WTC11 (cell line): ENCODE data around the gene CNPY1. TPM values are rescaled to one million over a fixed set of nuclear protein-coding genes. Genes with fewer than 3 reads are reported as not detected.

Source experiments
- ATAC-seq: fragments of 200-7000 bp; cut with Tn5 transposase; 2 replicates; pipeline ENCODE4 v1.10.0; 2021; ENCODE audit warnings: mild to moderate bottlenecking, moderate library complexity
- CTCF ChIA-PET: fragments of 300-600 bp; sonication (Branson Sonifier 250); formaldehyde crosslinking; loops from one replicate; lab custom pipeline; 2021; ENCODE audit warnings: antibody characterized with exemption; lab: Charles Lee
- POLR2A ChIA-PET: fragments of 350-600 bp; sonication (Branson Sonifier 250); formaldehyde crosslinking; loops from one replicate; lab custom pipeline; 2021; ENCODE audit warnings: antibody characterized with exemption; lab: Charles Lee
- DNase-seq: peaks from one replicate; pipeline ENCODE4 v3.0.0; 2021; ENCODE audit warnings: low spot score
- H3K27ac Mint-ChIP-seq: 2 replicates; pipeline ENCODE4 v1.8.0; 2021; ENCODE audit warnings: mixed read lengths
- H3K27me3 Mint-ChIP-seq: 2 replicates; pipeline ENCODE4 v1.8.0; 2021; ENCODE audit warnings: low read depth, mild to moderate bottlenecking, moderate library complexity, mixed read lengths
- H3K36me3 Mint-ChIP-seq: 2 replicates; pipeline ENCODE4 v1.8.0; 2021; ENCODE audit warnings: mixed read lengths
- H3K4me1 Mint-ChIP-seq: 2 replicates; pipeline ENCODE4 v1.8.0; 2022; ENCODE audit warnings: mixed read lengths
- H3K4me3 Mint-ChIP-seq: 2 replicates; pipeline ENCODE4 v1.8.0; 2021; ENCODE audit warnings: mild to moderate bottlenecking, moderate library complexity, mixed read lengths
- H3K9me3 Mint-ChIP-seq: 2 replicates; pipeline ENCODE4 v1.8.0; 2021; ENCODE audit warnings: mixed read lengths
- ATF1 ChIP-seq: sonication (generic); formaldehyde crosslinking; IDR thresholded peaks from 2 replicates; pipeline ENCODE4 v1.8.1; 2023; ENCODE audit warnings: mild to moderate bottlenecking, moderate library complexity, missing genetic modification reagents
- CBFB ChIP-seq: sonication (generic); formaldehyde crosslinking; IDR thresholded peaks from 2 replicates; pipeline ENCODE4 v1.8.1; 2022; ENCODE audit warnings: mild to moderate bottlenecking, low read depth, missing genetic modification reagents
- ETV6 ChIP-seq: sonication (generic); formaldehyde crosslinking; IDR thresholded peaks from 2 replicates; pipeline ENCODE4 v1.8.1; 2022; ENCODE audit warnings: mild to moderate bottlenecking, missing genetic modification reagents
- FOXK1 ChIP-seq: sonication (generic); formaldehyde crosslinking; IDR thresholded peaks from 2 replicates; pipeline ENCODE4 v1.8.0; 2022; ENCODE audit warnings: mild to moderate bottlenecking, moderate library complexity, missing genetic modification reagents
- JUN ChIP-seq: sonication (generic); formaldehyde crosslinking; IDR thresholded peaks from 2 replicates; pipeline ENCODE4 v1.8.0; 2023; ENCODE audit warnings: mild to moderate bottlenecking, missing genetic modification reagents
- NR3C1 ChIP-seq: sonication (generic); formaldehyde crosslinking; conservative IDR thresholded peaks from 2 replicates; pipeline ENCODE4 v1.8.1; 2023; ENCODE audit warnings: low read depth, mild to moderate bottlenecking, missing genetic modification reagents
- OVOL2 ChIP-seq: fragments of 250-450 bp; sonication (Bioruptor Pico); IDR thresholded peaks from 2 replicates; pipeline ENCODE4 v1.9.0; 2021; ENCODE audit warnings: mild to moderate bottlenecking, borderline replicate concordance
- PRRX2 ChIP-seq: fragments of 250-450 bp; sonication (Bioruptor Pico); IDR thresholded peaks from 2 replicates; pipeline ENCODE4 v1.8.0; 2021; ENCODE audit warnings: mild to moderate bottlenecking
- SMAD4 ChIP-seq: sonication (generic); formaldehyde crosslinking; IDR thresholded peaks from 2 replicates; pipeline ENCODE4 v1.8.0; 2022; ENCODE audit warnings: mild to moderate bottlenecking, missing genetic modification reagents
- TCF7 ChIP-seq: sonication (generic); formaldehyde crosslinking; IDR thresholded peaks from 2 replicates; pipeline ENCODE4 v1.8.0; 2022; ENCODE audit warnings: mild to moderate bottlenecking, low read depth, missing genetic modification reagents, moderate library complexity
- ZBTB21 ChIP-seq: sonication (generic); formaldehyde crosslinking; IDR thresholded peaks from 2 replicates; pipeline ENCODE4 v1.8.1; 2023; ENCODE audit warnings: mild to moderate bottlenecking, missing genetic modification reagents, borderline replicate concordance
- ZNF138 ChIP-seq: sonication (generic); formaldehyde crosslinking; conservative IDR thresholded peaks from 2 replicates; pipeline ENCODE4 v1.8.1; 2022; ENCODE audit warnings: mild to moderate bottlenecking, moderate library complexity, missing genetic modification reagents
- total RNA-seq: library from RNA; stranded (reverse); gene quantifications from 3 replicates; pipeline ENCODE4 v1.2.3, GENCODE V29; 2021
- TF ChIP-seq, protein P1 (sequence below): fragments of 250-450 bp; sonication (Bioruptor Pico); IDR thresholded peaks from 2 replicates; pipeline ENCODE4 v1.9.0; 2021; ENCODE audit warnings: mild to moderate bottlenecking
- TF ChIP-seq, protein P2 (sequence below): sonication (generic); formaldehyde crosslinking; conservative IDR thresholded peaks from 2 replicates; pipeline ENCODE4 v1.8.1; 2022; ENCODE audit warnings: mild to moderate bottlenecking, missing genetic modification reagents
- TF ChIP-seq, protein P3 (sequence below): sonication (generic); formaldehyde crosslinking; IDR thresholded peaks from 2 replicates; pipeline ENCODE4 v1.8.0; 2022; ENCODE audit warnings: mild to moderate bottlenecking, missing genetic modification reagents
- TF ChIP-seq, protein P4 (sequence below): fragments of 250-450 bp; sonication (Bioruptor Pico); IDR thresholded peaks from 2 replicates; pipeline ENCODE4 v1.9.0; 2021; ENCODE audit warnings: mild to moderate bottlenecking
- TF ChIP-seq, protein P5 (sequence below): sonication (generic); formaldehyde crosslinking; IDR thresholded peaks from 2 replicates; pipeline ENCODE4 v1.8.1; 2022; ENCODE audit warnings: missing genetic modification reagents, borderline replicate concordance
- TF ChIP-seq, protein P6 (sequence below): sonication (generic); formaldehyde crosslinking; IDR thresholded peaks from 2 replicates; pipeline ENCODE4 v1.8.1; 2022; ENCODE audit warnings: low read depth, missing genetic modification reagents, borderline replicate concordance
- TF ChIP-seq, protein P7 (sequence below): fragments of 250-450 bp; sonication (Bioruptor Pico); IDR thresholded peaks from 2 replicates; pipeline ENCODE4 v1.9.0; 2021; ENCODE audit warnings: mild to moderate bottlenecking, borderline replicate concordance
- TF ChIP-seq, protein P8 (sequence below): sonication (generic); formaldehyde crosslinking; conservative IDR thresholded peaks from 2 replicates; pipeline ENCODE4 v1.8.1; 2023; ENCODE audit warnings: mild to moderate bottlenecking, low read depth, missing genetic modification reagents, moderate library complexity

CNPY1 gene
- total RNA-seq, 1 experiment from 2014 or later, result 0.09 TPM

DNA sequence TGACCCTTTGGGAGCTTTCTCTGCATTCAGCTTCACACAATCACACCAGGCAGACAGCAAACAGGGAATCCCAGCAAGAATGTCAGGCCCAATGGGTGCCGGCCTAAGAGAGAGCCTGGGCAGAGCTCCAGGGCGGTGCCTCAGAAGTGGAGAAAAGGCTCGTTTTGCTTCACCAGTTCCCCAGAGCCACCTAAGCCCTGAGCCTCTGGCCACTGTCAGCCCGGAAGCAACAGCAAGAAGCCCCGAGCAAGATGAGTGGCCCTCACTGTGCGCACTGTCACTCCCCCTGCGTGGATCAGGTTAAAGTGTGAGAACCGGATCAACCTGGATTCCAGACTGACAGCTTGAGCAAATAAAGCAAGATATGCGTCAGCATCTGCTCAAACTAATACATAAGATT is 14.7 kb downstream of the CNPY1 start:
- no peak overlapping the region for H3K27ac Mint-ChIP-seq
- DNase-seq, result no peak
- H3K4me1 Mint-ChIP-seq, result peaks cover 17% of the 10 kb centered on the region
- POLR2A ChIA-PET, result no interaction called here
- H3K36me3 Mint-ChIP-seq, result peaks cover 4% of the 10 kb centered on the region
- peaks cover 95% of the 10 kb centered on the region for H3K27me3 Mint-ChIP-seq
- ATAC-seq, result no peak
- H3K9me3 Mint-ChIP-seq, result no peaks in the 10 kb centered on the region
- TF ChIP-seq OVOL2 (CRISPR knock-in tag), result no peak
- TF ChIP-seq FOXK1 (CRISPR knock-in tag), result no peak
- no peak for TF ChIP-seq ETV6 (CRISPR knock-in tag)
- TF ChIP-seq TCF7 (CRISPR knock-in tag), result no peak
- TF ChIP-seq, all 79 proteins: peak for 0
- no peak overlapping the region for H3K4me3 Mint-ChIP-seq
- CTCF ChIA-PET, result no interaction called here

DNA sequence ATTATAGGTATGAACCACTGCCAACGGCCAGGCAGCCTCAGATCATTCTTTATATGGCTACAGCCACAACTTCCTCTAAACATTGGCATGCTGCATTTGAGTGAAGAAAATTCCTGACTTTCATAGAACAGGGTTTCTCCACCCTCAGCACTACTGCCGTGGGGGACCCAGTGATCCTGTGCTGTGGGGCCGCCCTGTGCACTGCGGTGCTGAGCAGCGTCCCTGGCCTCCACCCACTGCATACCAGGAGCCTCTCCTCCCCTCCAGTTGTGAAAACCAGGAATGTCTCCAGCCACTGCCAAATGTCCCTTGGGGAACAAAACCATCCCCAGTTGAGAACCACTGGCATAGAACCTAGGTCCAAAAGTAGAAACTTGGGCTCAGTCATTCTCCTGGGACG is 15.8 kb downstream of the CNPY1 start:
- ChIA-PET CTCF (interaction anchor here (0.6 kb wide), 1 partner anchor 310 kb away, joined by 3 read pairs; no protein-coding TSS in a partner anchor), POLR2A (no interaction called here)
- H3K27ac Mint-ChIP-seq, result no peak overlapping the region
- H3K27me3 Mint-ChIP-seq, result peaks cover 94% of the 10 kb centered on the region
- DNase-seq (no peak), ATAC-seq (no peak)
- H3K4me3 Mint-ChIP-seq, result no peak overlapping the region
- peaks cover 4% of the 10 kb centered on the region for H3K36me3 Mint-ChIP-seq
- H3K9me3 Mint-ChIP-seq, result peaks cover under 1% of the 10 kb centered on the region; the same call in 1 of the 2 replicates
- peaks cover 17% of the 10 kb centered on the region for H3K4me1 Mint-ChIP-seq
- TF ChIP-seq ZNF138 (CRISPR knock-in tag) (no peak), SMAD4 (CRISPR knock-in tag) (no peak), CBFB (CRISPR knock-in tag) (no peak), TCF7 (CRISPR knock-in tag) (no peak), JUN (CRISPR knock-in tag) (no peak), NR3C1 (no peak), PRRX2 (CRISPR knock-in tag) (no peak), ZBTB21 (CRISPR knock-in tag) (no peak), ATF1 (CRISPR knock-in tag) (no peak)
- TF ChIP-seq, protein P1, sequence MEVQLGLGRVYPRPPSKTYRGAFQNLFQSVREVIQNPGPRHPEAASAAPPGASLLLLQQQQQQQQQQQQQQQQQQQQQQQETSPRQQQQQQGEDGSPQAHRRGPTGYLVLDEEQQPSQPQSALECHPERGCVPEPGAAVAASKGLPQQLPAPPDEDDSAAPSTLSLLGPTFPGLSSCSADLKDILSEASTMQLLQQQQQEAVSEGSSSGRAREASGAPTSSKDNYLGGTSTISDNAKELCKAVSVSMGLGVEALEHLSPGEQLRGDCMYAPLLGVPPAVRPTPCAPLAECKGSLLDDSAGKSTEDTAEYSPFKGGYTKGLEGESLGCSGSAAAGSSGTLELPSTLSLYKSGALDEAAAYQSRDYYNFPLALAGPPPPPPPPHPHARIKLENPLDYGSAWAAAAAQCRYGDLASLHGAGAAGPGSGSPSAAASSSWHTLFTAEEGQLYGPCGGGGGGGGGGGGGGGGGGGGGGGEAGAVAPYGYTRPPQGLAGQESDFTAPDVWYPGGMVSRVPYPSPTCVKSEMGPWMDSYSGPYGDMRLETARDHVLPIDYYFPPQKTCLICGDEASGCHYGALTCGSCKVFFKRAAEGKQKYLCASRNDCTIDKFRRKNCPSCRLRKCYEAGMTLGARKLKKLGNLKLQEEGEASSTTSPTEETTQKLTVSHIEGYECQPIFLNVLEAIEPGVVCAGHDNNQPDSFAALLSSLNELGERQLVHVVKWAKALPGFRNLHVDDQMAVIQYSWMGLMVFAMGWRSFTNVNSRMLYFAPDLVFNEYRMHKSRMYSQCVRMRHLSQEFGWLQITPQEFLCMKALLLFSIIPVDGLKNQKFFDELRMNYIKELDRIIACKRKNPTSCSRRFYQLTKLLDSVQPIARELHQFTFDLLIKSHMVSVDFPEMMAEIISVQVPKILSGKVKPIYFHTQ (CRISPR knock-in tag), result no peak
- TF ChIP-seq, protein P2, sequence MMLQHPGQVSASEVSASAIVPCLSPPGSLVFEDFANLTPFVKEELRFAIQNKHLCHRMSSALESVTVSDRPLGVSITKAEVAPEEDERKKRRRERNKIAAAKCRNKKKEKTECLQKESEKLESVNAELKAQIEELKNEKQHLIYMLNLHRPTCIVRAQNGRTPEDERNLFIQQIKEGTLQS (CRISPR knock-in tag), result no peak
- TF ChIP-seq, protein P3, sequence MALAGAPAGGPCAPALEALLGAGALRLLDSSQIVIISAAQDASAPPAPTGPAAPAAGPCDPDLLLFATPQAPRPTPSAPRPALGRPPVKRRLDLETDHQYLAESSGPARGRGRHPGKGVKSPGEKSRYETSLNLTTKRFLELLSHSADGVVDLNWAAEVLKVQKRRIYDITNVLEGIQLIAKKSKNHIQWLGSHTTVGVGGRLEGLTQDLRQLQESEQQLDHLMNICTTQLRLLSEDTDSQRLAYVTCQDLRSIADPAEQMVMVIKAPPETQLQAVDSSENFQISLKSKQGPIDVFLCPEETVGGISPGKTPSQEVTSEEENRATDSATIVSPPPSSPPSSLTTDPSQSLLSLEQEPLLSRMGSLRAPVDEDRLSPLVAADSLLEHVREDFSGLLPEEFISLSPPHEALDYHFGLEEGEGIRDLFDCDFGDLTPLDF (CRISPR knock-in tag), result no peak
- TF ChIP-seq, protein P4, sequence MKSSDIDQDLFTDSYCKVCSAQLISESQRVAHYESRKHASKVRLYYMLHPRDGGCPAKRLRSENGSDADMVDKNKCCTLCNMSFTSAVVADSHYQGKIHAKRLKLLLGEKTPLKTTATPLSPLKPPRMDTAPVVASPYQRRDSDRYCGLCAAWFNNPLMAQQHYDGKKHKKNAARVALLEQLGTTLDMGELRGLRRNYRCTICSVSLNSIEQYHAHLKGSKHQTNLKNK (CRISPR knock-in tag), result no peak
- TF ChIP-seq, protein P5, sequence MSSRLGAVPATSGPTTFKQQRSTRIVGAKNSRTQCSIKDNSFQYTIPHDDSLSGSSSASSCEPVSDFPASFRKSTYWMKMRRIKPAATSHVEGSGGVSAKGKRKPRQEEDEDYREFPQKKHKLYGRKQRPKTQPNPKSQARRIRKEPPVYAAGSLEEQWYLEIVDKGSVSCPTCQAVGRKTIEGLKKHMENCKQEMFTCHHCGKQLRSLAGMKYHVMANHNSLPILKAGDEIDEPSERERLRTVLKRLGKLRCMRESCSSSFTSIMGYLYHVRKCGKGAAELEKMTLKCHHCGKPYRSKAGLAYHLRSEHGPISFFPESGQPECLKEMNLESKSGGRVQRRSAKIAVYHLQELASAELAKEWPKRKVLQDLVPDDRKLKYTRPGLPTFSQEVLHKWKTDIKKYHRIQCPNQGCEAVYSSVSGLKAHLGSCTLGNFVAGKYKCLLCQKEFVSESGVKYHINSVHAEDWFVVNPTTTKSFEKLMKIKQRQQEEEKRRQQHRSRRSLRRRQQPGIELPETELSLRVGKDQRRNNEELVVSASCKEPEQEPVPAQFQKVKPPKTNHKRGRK (CRISPR knock-in tag), result no peak
- TF ChIP-seq, protein P6, sequence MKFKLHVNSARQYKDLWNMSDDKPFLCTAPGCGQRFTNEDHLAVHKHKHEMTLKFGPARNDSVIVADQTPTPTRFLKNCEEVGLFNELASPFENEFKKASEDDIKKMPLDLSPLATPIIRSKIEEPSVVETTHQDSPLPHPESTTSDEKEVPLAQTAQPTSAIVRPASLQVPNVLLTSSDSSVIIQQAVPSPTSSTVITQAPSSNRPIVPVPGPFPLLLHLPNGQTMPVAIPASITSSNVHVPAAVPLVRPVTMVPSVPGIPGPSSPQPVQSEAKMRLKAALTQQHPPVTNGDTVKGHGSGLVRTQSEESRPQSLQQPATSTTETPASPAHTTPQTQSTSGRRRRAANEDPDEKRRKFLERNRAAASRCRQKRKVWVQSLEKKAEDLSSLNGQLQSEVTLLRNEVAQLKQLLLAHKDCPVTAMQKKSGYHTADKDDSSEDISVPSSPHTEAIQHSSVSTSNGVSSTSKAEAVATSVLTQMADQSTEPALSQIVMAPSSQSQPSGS (CRISPR knock-in tag), result no peak
- TF ChIP-seq, protein P7, sequence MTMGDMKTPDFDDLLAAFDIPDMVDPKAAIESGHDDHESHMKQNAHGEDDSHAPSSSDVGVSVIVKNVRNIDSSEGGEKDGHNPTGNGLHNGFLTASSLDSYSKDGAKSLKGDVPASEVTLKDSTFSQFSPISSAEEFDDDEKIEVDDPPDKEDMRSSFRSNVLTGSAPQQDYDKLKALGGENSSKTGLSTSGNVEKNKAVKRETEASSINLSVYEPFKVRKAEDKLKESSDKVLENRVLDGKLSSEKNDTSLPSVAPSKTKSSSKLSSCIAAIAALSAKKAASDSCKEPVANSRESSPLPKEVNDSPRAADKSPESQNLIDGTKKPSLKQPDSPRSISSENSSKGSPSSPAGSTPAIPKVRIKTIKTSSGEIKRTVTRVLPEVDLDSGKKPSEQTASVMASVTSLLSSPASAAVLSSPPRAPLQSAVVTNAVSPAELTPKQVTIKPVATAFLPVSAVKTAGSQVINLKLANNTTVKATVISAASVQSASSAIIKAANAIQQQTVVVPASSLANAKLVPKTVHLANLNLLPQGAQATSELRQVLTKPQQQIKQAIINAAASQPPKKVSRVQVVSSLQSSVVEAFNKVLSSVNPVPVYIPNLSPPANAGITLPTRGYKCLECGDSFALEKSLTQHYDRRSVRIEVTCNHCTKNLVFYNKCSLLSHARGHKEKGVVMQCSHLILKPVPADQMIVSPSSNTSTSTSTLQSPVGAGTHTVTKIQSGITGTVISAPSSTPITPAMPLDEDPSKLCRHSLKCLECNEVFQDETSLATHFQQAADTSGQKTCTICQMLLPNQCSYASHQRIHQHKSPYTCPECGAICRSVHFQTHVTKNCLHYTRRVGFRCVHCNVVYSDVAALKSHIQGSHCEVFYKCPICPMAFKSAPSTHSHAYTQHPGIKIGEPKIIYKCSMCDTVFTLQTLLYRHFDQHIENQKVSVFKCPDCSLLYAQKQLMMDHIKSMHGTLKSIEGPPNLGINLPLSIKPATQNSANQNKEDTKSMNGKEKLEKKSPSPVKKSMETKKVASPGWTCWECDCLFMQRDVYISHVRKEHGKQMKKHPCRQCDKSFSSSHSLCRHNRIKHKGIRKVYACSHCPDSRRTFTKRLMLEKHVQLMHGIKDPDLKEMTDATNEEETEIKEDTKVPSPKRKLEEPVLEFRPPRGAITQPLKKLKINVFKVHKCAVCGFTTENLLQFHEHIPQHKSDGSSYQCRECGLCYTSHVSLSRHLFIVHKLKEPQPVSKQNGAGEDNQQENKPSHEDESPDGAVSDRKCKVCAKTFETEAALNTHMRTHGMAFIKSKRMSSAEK (CRISPR knock-in tag), result no peak
- TF ChIP-seq, protein P8, sequence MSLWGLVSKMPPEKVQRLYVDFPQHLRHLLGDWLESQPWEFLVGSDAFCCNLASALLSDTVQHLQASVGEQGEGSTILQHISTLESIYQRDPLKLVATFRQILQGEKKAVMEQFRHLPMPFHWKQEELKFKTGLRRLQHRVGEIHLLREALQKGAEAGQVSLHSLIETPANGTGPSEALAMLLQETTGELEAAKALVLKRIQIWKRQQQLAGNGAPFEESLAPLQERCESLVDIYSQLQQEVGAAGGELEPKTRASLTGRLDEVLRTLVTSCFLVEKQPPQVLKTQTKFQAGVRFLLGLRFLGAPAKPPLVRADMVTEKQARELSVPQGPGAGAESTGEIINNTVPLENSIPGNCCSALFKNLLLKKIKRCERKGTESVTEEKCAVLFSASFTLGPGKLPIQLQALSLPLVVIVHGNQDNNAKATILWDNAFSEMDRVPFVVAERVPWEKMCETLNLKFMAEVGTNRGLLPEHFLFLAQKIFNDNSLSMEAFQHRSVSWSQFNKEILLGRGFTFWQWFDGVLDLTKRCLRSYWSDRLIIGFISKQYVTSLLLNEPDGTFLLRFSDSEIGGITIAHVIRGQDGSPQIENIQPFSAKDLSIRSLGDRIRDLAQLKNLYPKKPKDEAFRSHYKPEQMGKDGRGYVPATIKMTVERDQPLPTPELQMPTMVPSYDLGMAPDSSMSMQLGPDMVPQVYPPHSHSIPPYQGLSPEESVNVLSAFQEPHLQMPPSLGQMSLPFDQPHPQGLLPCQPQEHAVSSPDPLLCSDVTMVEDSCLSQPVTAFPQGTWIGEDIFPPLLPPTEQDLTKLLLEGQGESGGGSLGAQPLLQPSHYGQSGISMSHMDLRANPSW, result no peak
